Panc1 (cell line): ENCODE results near the gene ZFP3. TPM values are rescaled to one million over a fixed set of nuclear protein-coding genes. Genes with fewer than 3 reads are reported as not detected.

ENCODE experiments used
- ATAC-seq: fragments of 200-7000 bp; cut with Tn5 transposase; 2 replicates; pipeline ENCODE4 v1.9.1; 2020; ENCODE audit warnings: mild to moderate bottlenecking, moderate library complexity
- BruUV-seq: library from RNA; stranded (reverse); fragments of 400-500 nt; replicated peaks from 2 replicates; lab custom pipeline; 2021; lab: Mats Ljungman, UMichigan
- CTCF ChIA-PET: fragments of 300-600 bp; sonication (Branson Sonifier 250); formaldehyde crosslinking; loops from one replicate; lab custom pipeline; 2022; ENCODE audit warnings: antibody characterized with exemption; lab: Charles Lee
- POLR2A ChIA-PET: fragments of 300-600 bp; sonication (Branson Sonifier 250); formaldehyde crosslinking; loops from one replicate; lab custom pipeline; 2022; ENCODE audit warnings: antibody characterized with exemption; lab: Charles Lee
- DNase-seq: peaks from one replicate; pipeline ENCODE4 v3.0.0-alpha.2; 2010; ENCODE audit warnings: low read depth, low spot score
- H3K27ac ChIP-seq: 2 replicates; pipeline ENCODE4 v1.5.1; 2011; ENCODE audit warnings: mild to moderate bottlenecking, low read length, inconsistent platforms
- H3K27me3 ChIP-seq: fragments of 200-500 bp; sonication (Bioruptor generic); 2 replicates; pipeline ENCODE4 v1.6.0; 2014; ENCODE audit warnings: low read length, inconsistent platforms; ENCODE audit not compliant: control insufficient read depth, insufficient read depth
- H3K36me3 ChIP-seq: fragments of 200-500 bp; sonication (Bioruptor generic); 2 replicates; pipeline ENCODE4 v1.5.1; 2014; ENCODE audit warnings: inconsistent platforms, mild to moderate bottlenecking, low read length, moderate library complexity; ENCODE audit not compliant: control insufficient read depth, insufficient read depth
- H3K4me1 ChIP-seq: 2 replicates; pipeline ENCODE4 v1.5.1; 2011; ENCODE audit warnings: inconsistent platforms, mild to moderate bottlenecking, low read length, moderate library complexity; ENCODE audit not compliant: control insufficient read depth, insufficient read depth
- H3K4me3 ChIP-seq, 2 experiments: 2 replicates each; pipeline ENCODE4 v1.5.1; 2011 to 2012; ENCODE audit warnings: low read depth in 2 of 2, low read length in 2 of 2, mild to moderate bottlenecking in 2 of 2, inconsistent platforms in 1 of 2, moderate library complexity in 1 of 2
- H3K9me3 ChIP-seq: fragments of 200-500 bp; sonication (Bioruptor generic); 2 replicates; pipeline ENCODE4 v1.5.1; 2014; ENCODE audit warnings: low read depth, mild to moderate bottlenecking, inconsistent platforms, low read length, moderate library complexity; ENCODE audit not compliant: control insufficient read depth, insufficient read depth
- POLR2AphosphoS5 ChIP-seq: IDR thresholded peaks from 2 replicates; pipeline ENCODE4 v1.6.1; 2012; ENCODE audit warnings: mild to moderate bottlenecking, low read depth, low read length, moderate library complexity
- SIN3A ChIP-seq: IDR thresholded peaks from 2 replicates; pipeline ENCODE4 v1.6.1; 2012; ENCODE audit warnings: low read depth, mild to moderate bottlenecking, low read length, moderate library complexity, borderline replicate concordance; ENCODE audit not compliant: insufficient read depth
- TCF7L2 ChIP-seq: IDR thresholded peaks from 2 replicates; pipeline ENCODE4 v1.6.1; 2011; ENCODE audit warnings: mild to moderate bottlenecking, low read depth, low read length, inconsistent platforms
- in situ Hi-C: cut with HindIII; loops from 2 replicates; pipeline ENCODE4 v1.10.0; 2016; ENCODE audit warnings: low sequenced_read_pairs, low pct_unique_long_range_greater_than_20kb
- intact Hi-C: fragments of 100-400 bp; cut with micrococcal nuclease; formaldehyde crosslinking; loops from one replicate; pipeline ENCODE4 v1.10.0; 2022; ENCODE audit not compliant: unreplicated experiment
- total RNA-seq: library from RNA; stranded (reverse); gene quantifications from one replicate; pipeline ENCODE4 v1.2.1, GENCODE V29; 2021; ENCODE audit not compliant: unreplicated experiment
- TF ChIP-seq, protein P1 (sequence below): fragments of 450-650 bp; IDR thresholded peaks from 2 replicates; pipeline ENCODE4 v1.5.1; 2017; ENCODE audit warnings: mild to moderate bottlenecking
- TF ChIP-seq, protein P2 (sequence below), 2 experiments: IDR thresholded peaks; 2 replicates each; pipeline ENCODE4 v1.6.1; 2011 to 2012; ENCODE audit warnings: low read depth in 2 of 2, control low read depth in 1 of 2, low read length in 1 of 2, mild to moderate bottlenecking in 1 of 2, moderate library complexity in 1 of 2; ENCODE audit not compliant: insufficient read depth in 1 of 2

Gene ZFP3
- total RNA-seq, 1 experiment from 2014 or later: not detected

DNA sequence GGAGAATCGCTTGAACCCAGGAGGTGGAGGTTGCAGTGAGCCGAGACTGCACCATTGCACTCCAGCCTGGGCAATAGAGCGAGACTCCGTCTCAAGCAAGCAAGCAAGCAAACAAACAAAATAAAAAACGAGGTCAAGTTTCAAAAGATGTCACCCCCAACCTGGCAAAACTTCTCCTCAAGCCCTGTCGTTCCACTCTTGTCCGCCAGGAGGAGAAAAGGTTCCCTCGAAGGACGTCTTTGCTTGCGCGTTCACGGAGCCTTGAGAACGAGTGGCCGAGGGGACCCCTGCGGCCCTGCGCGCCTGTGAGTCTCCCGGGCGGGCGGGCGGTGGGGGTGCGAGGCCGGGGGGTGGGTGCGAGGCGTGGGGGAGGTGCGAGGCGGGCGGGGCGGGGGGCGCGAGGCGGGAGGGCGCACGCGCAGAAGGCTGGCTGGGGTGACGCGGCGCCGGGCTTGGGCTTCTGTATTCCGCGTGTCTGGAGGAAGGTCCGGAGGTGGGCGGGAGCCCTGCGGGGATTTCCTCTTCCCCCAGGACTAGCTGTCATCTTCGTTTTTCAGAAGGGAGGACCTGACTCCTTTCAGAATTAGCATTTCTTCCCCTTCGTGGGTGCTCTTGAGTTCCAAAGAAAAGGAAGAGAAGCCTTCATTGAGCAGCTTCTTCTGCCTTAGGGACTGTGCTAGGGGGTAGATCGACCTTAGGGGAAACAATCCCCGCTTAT, 46.7 kb upstream of the ZFP3 start:
- in situ Hi-C loops (no loop called here), intact Hi-C loops (no loop called here)
- Histone ChIP-seq H3K9me3 (no peaks in the 10 kb centered on the region), H3K4me1 (no peaks in the 10 kb centered on the region), H3K4me3 (peak overlapping the region; percentile 27 to 54), H3K27ac (peak overlapping the region; percentile 70), H3K36me3 (no peaks in the 10 kb centered on the region), H3K27me3 (no peaks in the 10 kb centered on the region)
- TF ChIP-seq TCF7L2 (no peak), POLR2AphosphoS5 (no peak), SIN3A (no peak)
- TF ChIP-seq, protein P1, sequence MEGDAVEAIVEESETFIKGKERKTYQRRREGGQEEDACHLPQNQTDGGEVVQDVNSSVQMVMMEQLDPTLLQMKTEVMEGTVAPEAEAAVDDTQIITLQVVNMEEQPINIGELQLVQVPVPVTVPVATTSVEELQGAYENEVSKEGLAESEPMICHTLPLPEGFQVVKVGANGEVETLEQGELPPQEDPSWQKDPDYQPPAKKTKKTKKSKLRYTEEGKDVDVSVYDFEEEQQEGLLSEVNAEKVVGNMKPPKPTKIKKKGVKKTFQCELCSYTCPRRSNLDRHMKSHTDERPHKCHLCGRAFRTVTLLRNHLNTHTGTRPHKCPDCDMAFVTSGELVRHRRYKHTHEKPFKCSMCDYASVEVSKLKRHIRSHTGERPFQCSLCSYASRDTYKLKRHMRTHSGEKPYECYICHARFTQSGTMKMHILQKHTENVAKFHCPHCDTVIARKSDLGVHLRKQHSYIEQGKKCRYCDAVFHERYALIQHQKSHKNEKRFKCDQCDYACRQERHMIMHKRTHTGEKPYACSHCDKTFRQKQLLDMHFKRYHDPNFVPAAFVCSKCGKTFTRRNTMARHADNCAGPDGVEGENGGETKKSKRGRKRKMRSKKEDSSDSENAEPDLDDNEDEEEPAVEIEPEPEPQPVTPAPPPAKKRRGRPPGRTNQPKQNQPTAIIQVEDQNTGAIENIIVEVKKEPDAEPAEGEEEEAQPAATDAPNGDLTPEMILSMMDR: peak; percentile 83
- TF ChIP-seq, protein P2, sequence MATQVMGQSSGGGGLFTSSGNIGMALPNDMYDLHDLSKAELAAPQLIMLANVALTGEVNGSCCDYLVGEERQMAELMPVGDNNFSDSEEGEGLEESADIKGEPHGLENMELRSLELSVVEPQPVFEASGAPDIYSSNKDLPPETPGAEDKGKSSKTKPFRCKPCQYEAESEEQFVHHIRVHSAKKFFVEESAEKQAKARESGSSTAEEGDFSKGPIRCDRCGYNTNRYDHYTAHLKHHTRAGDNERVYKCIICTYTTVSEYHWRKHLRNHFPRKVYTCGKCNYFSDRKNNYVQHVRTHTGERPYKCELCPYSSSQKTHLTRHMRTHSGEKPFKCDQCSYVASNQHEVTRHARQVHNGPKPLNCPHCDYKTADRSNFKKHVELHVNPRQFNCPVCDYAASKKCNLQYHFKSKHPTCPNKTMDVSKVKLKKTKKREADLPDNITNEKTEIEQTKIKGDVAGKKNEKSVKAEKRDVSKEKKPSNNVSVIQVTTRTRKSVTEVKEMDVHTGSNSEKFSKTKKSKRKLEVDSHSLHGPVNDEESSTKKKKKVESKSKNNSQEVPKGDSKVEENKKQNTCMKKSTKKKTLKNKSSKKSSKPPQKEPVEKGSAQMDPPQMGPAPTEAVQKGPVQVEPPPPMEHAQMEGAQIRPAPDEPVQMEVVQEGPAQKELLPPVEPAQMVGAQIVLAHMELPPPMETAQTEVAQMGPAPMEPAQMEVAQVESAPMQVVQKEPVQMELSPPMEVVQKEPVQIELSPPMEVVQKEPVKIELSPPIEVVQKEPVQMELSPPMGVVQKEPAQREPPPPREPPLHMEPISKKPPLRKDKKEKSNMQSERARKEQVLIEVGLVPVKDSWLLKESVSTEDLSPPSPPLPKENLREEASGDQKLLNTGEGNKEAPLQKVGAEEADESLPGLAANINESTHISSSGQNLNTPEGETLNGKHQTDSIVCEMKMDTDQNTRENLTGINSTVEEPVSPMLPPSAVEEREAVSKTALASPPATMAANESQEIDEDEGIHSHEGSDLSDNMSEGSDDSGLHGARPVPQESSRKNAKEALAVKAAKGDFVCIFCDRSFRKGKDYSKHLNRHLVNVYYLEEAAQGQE (IDR thresholded peaks at IDR 0.05; ENCODE audit: insufficient read depth in 1 of 2, low read depth in 2 of 2, low read length in 1 of 2): no peak
- ChIA-PET CTCF (interaction anchor here (1.0 kb wide), 1 partner anchor 129 kb away, joined by 3 read pairs; no protein-coding TSS in a partner anchor), POLR2A (no interaction called here)
- DNase-seq: peak; percentile 43
- ATAC-seq: peak; percentile 88
- BruUV-seq: no TSS peak

DNA sequence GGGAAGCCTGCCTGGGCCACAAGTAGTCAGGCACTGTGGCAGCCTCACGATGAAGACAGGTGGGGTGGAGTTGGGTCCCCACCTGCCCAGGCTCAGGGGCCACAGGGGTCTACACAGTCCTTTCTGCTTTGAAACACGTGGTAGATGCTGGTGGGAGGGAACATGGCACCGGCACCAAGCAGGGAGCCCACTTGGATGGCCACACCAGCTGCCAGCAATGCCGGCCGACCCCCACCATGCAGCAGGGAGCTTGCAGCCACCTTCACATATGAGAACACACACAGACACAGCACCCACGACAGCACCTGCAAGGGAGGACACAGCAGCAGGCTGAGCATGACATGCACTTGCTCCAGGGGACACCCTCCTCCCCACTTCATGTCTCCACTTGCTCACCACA, 45.4 kb upstream of the ZFP3 start:
- TF ChIP-seq SIN3A (no peak), TCF7L2 (no peak), POLR2AphosphoS5 (no peak)
- TF ChIP-seq, protein P1: no peak
- TF ChIP-seq, protein P2 (IDR thresholded peaks at IDR 0.05; ENCODE audit: insufficient read depth in 1 of 2, low read depth in 2 of 2, low read length in 1 of 2): no peak
- CTCF ChIA-PET: no interaction called here
- ATAC-seq: no peak
- Histone ChIP-seq H3K27ac (no peak overlapping the region), H3K27me3 (no peaks in the 10 kb centered on the region), H3K4me3 (no peak overlapping the region), H3K9me3 (no peaks in the 10 kb centered on the region), H3K4me1 (no peaks in the 10 kb centered on the region), H3K36me3 (no peaks in the 10 kb centered on the region)
- POLR2A ChIA-PET: no interaction called here
- DNase-seq: no peak
- in situ Hi-C loops: no loop called here
- intact Hi-C loops: no loop called here
- no TSS peak for BruUV-seq
